COLO668 (cell line): ENCODE data around the gene SORCS2.

Experiments used
- DNase-seq: peaks from one replicate; lab custom pipeline; 2025; ENCODE audit not compliant: unreplicated experiment; lab: John Stamatoyannopoulos, UW

The SORCS2 gene

GRCh38 chr4:7653510-7654369, 461.4 kb downstream of the SORCS2 start:
- DNase-seq = no peak

- no peak for DNase-seq
Observed at GRCh38 chr4:7654550-7655445, 462.5 kb downstream of the SORCS2 start.

GRCh38 chr4:7655511-7656243, 463.3 kb downstream of the SORCS2 start:
- DNase-seq = no peak

GRCh38 chr4:7656244-7656800, 464.0 kb downstream of the SORCS2 start:
- DNase-seq = no peak

- DNase-seq = no peak
Observed at GRCh38 chr4:7657545-7658297, 465.4 kb downstream of the SORCS2 start.

GRCh38 chr4:7658341-7659204, 466.2 kb downstream of the SORCS2 start:
- DNase-seq = no peak

- no peak for DNase-seq
Observed at GRCh38 chr4:7659429-7660175, 467.3 kb downstream of the SORCS2 start.

GRCh38 chr4:7660176-7661039, 468.1 kb downstream of the SORCS2 start:
- DNase-seq = no peak

- DNase-seq = no peak
Observed at GRCh38 chr4:7661066-7661748, 468.9 kb downstream of the SORCS2 start.

GRCh38 chr4:7661846-7662506, 469.6 kb downstream of the SORCS2 start:
- no peak for DNase-seq

- no peak for DNase-seq
Observed at GRCh38 chr4:7662507-7662846, 470.1 kb downstream of the SORCS2 start.

- DNase-seq = no peak
Observed at GRCh38 chr4:7663075-7663541, 470.8 kb downstream of the SORCS2 start.

- no peak for DNase-seq
Observed at GRCh38 chr4:7664106-7664505, 471.8 kb downstream of the SORCS2 start.

GRCh38 chr4:7665321-7665720, 473.0 kb downstream of the SORCS2 start:
- no peak for DNase-seq

- DNase-seq = no peak
Observed at GRCh38 chr4:7666011-7666410, 473.7 kb downstream of the SORCS2 start.

- DNase-seq = no peak
Observed at GRCh38 chr4:7666744-7667143, 474.4 kb downstream of the SORCS2 start.

- DNase-seq = no peak
Observed at GRCh38 chr4:7668271-7668670, 475.9 kb downstream of the SORCS2 start.
